Occipital lobe (tissue), 2 donors: Measurements from ENCODE around the gene TPCN1. TPM values are rescaled to one million over a fixed set of nuclear protein-coding genes. Genes with fewer than 3 reads are reported as not detected.

Experiments
- DNase-seq: peaks from one replicate; lab custom pipeline; 2025; lab: John Stamatoyannopoulos, UW
- total RNA-seq: library from RNA; depleted of rRNA; stranded (reverse); fragments of >200 nt; gene quantifications from one replicate; pipeline ENCODE4 v1.2.3, GENCODE V29; 2014

The TPCN1 gene
- total RNA-seq, 1 donor from 2014 or later, result 4.7 TPM

DNA sequence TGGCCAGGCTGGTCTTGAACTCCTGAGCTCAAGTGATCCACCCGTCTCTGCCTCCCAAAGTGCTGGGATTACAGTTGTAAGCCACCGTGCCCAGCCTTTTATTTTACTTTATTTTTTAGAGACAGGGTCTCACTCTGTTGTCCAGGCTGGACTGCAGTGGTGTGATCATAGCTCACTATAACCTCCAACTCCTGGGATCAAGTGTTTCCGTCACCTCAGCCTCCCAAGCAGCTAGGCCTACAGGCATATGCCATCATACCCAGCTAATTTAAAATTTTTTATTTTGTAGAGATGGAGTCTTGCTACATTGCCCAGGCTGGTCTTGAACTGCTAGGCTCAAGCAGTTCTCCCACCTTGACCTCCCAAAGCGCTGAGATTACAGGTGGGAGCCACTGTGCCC lies 3.7 kb downstream of the TPCN1 start:
- DNase-seq, result no peak

DNA sequence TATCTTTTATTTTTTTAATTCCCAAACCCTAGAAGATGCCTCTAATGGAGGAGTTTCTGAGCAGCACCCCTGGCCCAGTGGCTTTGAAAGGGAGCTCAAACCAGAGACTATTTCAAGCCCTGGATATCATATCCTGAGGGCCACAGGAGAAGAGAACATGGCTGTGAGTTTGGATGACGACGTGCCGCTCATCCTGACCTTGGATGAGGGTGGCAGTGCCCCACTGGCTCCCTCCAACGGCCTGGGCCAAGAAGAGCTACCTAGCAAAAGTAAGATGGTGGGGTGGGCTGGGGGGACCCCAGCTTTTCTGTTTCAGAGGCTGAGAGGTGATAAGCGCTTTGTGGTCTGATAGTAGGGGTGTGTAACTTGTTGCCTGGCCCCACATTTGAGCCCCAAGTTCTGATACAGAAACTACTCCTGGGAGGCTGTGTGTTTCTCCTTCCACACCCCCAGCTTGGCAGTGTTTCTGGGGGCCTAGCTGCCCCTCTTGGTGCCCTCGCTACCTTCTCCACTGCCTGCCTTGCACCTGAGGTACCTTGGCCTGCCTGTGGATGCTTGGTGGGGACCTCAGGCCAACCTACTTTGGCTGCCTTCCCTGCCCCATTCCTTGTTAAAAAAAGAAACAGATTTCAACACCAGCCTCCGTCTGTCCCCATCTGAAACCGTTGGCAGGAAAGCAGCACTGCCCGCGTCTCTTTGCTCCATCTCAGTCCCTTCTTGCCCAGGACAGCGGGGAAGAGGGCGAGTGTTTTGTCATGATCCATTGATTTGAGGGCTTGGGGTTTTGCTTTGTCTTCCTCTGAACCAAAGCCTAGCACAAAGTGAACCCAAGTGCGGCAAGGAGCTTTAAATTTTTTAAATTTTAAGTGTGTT lies 5.7 kb downstream of the TPCN1 start:
- peak; percentile 19 for DNase-seq

DNA sequence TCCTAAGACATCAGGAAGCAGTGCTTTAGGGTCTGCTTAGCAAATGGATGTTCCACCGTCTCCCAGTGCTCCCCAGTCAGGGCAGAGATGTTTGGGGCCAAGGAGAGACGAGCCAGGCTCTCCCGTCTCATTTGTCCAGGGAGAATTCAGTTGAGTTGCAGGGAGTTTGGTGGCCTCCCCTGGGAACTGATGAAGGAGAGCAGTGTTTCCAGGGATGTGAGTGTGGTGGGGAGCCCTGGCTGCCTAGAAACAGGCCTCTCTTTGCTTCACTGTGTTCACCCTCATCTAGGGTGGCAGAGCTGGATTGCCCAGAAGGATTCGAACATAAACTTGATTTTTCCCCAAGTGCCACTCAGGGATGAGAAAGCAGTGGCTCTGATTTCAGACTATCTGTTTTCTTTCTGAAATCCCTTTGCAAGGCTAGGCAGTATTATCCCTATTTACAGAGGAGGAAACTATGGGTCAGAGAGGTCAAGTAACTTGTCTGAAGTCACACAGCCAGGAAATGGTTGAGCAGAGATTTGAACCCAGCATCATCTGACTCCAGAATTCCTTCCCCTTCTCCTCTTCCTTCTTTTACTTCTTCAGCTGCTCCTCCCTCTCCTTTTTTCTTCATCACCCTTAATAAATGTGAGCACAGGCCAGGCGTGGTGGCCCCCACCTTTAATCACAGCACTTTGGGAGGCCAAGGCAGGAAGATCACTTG lies 6.6 kb downstream of the TPCN1 start:
- DNase-seq, result no peak

DNA sequence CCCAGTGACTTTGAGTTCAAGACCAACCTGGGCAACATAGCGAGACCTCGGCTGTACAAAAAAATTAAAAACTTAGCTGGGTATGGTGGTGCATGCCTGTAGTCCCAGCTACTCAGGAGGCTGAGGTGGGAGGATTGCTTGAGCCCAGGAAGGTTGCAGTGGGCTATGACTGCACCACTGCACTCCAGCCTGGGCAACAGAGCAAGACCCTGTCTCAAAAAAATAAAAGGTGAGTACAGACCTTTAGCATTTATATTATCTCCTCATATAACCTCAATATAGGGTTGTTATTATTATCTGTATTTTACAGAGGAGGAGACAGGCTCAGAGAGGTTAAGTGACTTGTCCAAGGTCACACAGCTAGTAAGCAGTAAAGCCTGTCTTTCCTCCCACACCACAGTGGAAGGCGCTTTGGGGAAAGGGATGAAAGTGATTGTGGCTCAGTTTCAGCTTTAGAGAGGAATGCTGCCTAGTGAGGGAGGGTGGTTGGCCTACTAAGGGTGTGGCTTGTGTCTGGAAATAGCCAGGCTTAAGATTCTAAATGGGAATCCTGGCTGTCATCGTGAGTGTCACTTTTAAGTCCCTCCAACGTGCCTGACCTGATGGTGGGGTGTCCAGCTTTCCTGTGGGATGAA lies 7.2 kb downstream of the TPCN1 start:
- DNase-seq, result no peak

DNA sequence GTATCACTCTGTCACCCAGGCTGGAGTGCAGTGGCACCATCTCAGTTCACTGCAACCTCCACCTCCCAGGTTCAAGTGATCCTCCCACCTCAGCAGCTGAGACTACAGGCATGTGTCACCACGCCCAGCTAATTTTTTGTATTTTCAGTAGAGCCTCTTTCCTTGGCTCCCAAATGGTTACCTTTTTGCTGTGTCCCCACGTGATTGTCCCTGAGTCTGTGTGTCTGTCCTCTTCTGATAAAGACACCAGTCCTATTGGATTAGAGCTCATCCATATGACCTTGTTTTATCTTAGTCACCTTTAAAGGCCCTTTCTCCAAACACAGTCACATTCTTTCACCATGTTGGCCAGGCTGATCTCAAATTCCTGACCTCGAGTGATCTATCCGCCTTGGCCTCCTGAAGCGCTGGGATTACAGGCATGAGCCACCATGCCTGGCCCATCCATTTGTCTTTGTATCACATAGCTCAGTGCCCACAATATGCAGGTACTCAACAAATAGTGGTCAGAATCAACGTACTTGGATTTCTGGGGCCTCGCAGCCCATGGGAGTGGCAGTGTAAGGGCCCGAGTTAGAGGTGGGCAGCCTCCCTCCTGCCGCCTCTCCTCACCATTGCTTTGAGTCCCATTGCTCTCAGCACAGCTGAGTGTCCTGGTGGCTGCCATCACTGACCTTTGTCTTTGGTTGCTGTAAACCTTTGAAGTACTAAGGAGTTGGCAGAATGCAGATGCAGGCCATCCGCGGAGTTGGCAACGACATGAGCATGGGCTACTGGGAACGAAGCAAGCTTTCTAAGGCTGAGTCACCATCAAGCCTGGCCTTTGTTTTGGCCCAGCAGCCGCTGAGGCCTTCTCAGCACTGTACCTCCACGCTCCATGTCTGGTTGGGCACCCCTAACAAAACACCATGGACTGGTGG lies 9.3 kb downstream of the TPCN1 start:
- DNase-seq, result no peak

DNA sequence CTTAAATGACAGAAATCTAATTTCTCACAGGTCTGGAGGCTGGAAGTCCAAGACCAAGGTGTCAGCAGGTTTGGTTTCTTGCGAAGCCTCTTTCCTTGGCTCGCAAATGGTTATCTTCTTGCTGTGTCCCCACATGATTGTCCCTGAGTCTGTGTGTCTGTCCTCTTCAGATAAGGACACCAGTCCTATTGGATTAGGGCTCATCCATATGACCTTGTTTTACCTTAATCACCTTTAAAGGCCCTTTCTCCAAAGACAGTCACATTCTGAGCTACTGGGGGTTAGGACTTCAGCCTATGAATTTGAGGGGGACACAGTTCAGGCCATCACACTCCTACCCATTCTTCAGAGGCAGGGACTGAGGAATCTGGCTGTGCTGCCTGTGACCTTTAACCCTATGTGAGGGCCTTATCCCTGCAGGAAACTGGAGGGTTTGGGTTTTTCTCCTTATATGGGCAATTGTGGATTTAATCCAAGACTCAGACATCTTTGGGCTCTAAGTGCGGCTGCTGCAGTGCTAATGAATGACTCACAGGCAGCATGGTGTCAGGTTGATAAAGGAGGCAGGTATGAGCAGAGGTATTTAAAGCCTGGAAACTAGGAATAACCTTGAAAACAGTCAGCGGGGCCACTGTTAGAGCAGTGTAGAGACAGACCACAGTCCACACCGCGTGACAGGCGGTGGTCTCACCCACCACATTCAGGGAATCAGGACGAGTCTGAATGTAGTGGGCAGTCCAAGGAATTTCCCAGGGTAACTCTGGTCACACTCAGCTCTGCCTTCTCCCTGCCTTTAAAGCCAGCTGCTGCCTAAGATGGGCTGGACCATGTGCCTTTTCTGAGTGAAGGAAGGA lies 10.2 kb downstream of the TPCN1 start:
- DNase-seq, result no peak

DNA sequence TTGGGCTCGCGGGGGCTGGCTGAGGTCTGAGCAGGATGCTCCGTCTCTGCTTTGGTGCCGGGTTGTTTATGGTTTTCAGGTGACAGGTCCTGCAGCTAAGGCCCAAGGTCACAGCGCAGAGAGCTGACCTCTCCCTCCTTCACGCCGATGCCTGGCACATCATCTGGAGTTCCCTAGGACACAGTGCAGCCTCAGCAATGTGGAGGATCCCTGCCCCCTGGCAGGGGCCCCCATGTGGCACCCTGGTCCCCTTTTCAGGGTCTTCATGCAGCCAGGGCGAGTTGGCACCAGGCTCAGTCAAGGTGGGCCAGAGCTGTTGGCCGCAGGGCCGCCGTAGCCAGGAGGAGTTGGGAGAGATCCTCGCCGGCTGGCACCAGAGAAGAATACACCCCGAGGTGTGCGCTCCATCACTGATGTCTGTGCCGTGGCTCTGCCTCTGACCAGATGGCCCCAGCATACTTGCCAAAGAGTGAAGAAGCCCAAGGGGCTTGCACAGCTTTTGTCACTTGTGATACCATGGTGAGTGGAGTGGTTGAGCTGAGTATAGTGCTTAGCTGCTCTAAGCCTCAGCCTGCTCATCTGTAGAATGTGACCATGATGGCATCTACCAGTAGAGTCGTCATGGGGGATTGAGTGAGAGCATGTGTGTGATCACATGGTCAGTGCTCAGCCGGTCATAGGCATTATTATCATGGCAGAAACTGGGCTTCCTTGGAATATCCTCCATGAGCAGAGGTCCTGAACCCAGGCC lies 11.0 kb downstream of the TPCN1 start:
- no peak for DNase-seq

DNA sequence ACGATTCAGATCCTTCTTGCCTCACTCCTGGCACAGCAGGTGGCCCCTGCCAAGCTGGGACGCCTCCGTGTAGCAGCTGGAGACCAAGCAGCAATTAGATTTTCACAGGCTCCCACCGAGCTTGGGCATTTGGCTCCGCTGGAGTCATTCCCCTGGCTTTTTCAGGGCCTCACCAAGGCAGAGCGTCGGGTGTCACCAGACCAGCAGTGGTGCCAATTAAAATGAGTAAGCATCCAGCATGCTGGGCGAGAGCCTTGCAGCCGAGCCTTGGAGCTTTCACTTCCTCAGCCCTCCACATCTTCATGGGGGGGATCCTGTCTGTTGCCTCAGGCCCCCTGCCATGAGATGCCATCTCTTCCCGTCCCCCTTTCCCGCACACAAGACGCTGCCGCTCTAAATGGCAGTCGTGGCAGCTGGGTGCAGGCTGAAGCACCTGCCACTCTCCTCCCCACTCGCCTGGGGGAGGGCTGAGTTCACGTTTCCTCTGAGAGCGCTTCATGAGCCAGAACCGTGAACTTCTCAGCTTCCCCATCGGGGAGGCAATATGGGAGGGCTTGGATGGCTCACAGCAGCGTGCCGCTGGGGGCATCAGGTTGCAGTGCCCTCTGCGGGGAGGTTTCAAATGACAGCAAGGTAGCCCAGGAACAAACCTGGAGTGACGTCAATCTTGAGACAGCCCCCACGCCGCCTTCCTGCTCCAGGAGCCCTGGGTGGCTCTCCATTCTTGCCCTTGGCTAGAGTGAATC lies 11.7 kb downstream of the TPCN1 start:
- DNase-seq, result peak; percentile 67

DNA sequence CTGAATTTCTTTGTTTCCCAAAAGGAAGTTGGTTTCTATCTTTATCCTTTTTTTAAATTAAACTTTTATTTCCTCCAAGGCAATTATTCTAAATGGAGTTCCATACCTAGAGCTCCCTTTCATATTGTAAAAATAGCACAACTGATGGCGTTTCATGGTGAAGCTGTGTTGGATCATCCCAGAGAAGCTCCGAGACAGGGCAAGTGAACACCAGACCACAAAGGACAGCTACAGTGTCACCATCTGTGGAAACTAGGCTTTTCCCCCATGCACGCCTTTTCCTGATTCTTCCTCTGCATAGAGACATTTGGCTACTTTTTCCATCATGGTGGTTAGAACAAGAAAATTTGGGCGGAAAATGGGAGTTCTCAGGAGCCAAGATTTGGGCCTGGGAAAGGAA lies 12.7 kb downstream of the TPCN1 start:
- DNase-seq, result no peak

DNA sequence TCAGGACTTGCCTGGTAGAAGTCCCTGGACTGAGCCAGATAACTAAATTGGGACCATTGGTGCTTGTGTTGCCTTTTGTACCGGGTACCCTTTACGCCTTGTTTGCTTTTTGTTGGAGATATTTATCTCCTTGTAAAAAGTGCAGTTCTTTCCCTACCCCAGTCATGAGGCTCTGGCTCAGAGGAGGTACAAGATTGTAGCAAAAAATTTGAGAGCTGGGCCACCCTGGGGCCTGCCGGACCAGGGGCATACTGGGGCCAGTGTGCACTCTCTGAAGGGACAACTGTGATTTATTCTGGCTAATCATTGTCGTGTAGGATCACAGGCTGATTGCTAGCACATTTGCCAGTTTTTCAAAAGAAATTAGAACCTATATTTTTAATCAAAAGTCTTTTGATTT lies 13.2 kb downstream of the TPCN1 start:
- no peak for DNase-seq

DNA sequence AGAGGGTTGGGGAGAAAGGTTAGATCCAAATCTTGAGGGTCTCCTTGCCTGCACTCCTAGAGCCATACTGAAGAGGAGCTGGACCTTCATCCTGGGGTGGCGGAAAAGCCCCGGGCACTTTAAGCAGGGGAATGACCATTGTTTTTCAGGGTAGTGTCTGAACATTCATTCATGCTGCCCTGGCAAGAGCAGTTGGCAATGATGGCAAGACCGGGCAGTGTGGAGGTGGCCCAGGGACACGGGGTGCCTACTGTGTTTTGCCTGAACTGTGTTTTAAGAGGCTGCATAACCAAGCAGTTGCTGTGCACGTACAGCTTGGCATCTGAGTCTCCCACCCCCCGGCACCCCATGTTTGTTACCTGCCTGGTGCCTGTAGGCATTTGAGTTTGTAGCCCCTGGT lies 14.7 kb downstream of the TPCN1 start:
- no peak for DNase-seq

DNA sequence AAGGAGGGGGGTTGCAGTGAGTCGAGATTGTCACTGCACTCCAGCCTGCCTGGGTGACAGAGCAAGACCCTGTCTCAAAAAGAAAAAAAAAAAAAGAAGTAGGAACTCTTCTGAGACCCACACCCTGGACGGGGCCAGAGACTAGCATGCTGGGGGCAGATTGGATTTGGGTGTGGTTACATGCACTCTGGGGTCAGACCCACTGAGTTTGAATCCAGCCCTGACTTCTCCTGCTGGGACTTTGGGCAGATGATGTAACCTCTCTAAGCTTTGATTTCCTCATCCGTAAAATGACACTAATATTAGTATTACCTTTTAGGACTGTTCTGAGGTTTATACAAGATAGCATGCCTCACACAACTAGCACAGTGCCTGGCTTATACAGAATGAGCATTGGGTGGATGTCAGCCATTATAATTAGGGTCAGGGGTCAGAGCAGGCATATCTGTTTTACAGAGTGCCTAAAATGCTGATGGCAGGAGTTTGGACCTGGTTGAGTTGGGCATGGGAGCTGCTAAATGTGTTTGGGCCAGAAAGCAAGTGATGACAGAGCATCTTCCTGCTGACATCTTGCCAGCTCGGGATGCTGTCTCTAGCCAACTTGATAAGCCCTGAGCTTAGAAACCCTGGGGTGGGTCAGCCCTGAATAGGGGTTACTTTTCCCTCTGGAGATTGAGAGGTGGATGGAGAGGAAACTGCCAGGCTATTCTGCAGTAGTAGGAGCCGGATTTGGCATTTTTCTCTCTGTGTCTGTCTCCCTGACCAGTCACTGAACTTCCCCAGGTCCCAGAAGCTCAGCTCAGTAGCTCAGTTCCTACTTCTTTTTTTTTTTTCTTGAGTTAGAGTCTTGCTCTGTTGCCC lies 15.5 kb downstream of the TPCN1 start:
- DNase-seq, result no peak

DNA sequence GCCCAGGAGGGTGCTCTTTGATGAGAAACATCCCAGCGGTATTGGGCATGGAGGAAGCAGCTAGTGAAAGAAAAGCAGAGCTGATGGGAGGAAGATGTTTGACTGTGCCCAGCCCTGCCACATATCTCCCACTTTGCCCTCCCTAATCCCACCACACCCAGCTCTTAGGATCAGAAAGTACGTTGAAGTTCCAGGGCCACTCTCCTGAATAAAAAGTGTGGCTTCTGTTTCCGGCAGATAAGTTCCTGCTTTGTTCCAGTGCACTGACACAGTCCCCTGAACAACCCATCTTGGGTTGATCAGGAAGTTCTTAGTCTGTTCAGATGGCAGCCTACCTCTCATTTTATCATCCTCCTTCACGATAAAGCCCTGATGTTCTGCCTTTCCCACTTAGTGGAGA lies 16.5 kb downstream of the TPCN1 start:
- DNase-seq, result no peak

DNA sequence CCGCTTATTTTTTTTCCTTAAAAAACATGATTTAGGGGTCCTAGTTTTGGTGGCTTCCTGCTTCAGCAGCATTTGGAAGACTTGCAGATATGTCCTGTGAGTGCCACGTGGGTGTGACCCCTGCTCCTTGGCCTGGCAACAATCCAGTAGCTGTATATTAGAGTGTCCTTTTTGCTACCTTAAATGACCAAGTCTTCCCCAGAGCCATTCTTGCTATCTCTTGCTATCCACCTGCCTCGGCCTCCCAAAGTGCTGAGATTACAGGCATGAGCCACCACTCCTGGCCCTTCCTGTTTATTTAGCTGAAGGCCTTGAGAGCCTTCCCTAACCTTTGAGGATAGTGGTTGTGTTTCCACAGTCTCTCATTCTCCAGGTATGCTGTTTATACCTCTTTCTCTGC lies 17.0 kb downstream of the TPCN1 start:
- DNase-seq, result no peak

DNA sequence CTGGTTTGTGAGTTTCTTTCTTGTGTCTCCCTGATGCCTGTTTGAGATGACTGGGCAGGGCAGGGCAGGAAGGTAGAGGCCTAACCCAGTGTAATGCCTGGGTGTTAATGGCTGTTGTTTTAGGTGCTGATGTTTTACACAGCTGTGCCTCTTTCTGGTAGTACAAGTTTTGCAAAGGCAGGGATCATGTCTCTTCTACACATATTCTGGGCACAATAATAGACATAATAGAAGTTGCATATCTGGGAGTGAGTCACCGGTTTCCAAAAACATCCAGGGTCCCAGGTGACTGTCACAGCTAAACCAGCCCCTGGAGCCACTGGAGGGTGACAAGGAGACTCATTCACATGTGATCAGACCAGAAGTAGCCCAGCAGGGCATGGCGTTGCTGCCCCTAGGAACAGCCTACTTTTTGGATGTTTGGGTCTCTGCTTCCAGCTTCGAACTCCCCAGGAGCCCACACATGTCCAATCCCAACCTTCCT lies 18.1 kb downstream of the TPCN1 start:
- DNase-seq, result no peak

DNA sequence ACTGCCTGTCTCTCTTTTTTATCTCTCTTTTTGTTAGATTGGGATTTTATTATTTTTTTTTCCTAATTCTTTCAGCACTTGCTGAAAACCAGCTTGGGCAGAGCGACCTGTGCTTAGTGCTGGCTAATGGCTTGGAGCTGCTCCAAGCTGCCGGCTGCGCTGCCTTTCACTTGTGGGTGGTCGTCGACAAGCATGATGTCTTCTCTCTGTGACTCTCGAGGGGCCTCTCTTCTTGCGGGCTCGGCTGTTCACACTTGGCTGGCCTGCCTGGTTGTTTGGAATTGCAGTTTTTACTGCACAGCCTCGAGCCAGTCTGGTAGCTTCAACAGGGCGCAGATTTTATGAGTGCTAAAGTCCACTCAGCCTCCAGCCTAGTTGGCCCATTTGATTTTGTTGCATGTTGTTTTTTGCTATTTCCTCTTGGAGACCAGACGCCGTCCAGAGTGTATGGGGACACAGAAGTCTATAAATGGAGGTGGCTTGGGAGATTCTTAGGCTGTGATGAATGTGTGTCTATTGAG lies 18.6 kb downstream of the TPCN1 start:
- no peak for DNase-seq

DNA sequence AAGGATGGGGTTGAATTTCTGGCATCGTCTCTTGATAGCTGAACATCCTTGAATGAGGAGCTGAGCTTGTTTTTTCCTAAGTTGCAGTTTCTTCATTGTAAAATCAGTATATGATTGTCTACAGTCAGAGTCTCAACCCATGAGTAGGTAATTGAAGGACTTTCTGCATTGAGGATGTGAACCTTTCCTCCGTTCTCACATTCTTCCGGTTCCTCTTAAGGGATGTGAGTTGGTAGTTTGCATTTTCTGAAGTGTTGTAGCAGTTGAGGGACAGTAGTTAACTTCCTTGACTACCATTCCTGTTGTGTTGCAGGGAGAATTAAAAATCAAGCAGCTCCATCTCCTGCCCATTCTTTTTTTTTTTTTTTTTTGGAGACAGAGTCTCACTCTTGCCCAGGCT lies 19.1 kb downstream of the TPCN1 start:
- no peak for DNase-seq
